Stimulated activated naive CD4-positive, alpha-beta T cell (primary cell): ENCODE measurements around the gene SMPD2.
A peak's percentile ranks its signal among the peaks of the same experiment; 100 is the strongest.

ENCODE experiments used
- DNase-seq, 6 experiments: peaks; one replicate each; lab custom pipeline; 2025; lab: John Stamatoyannopoulos, UW

SMPD2 gene

GRCh38 chr6:109440331-109441068 lies at the start of gene SMPD2, which contains the start of gene PPIL6:
Gene SMPD2, plus strand, starts transcription at chr6:109440724. Its CDS starts 398 bp downstream, at chr6:109441122.
Gene PPIL6, minus strand, starts transcription at chr6:109440628. Its CDS starts 38 bp downstream, at chr6:109440590.
- DNase-seq = peak; percentile 61 to 77 (median 70)

DNA sequence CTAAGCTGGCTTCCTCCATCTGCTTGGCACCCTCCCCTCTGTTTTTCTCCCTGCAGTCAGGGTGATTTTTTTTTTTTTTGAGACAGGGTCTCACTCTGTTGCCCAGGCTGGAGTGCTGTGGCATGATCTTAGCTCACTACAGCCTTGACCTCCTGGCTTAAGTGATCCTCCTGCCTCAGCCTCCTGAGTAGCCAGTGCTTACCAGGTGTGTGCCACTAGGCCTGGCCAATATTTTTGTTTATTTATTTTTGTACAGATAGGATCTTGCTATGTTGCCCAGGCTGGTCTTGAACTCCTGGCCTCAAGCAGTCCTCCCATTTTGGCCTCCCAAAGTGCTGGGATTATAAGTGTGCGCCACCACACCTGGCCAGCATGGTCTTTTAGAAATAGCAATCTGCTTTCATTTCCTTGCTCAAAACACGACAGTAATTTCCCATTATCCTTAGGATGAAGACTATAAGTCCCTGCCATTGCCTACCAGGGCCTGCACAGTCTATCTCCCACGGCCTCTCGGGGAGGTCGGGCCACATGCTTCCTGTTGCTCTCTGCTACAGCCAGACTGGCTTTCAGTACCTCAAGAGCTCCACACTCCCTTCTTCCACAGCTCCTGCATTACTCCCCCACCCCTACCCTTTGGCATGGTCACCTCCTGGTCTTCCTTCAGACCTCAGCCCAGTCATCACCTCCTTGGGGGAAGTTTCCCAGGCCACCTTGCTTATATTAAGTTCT lies 47.2 kb upstream of the SMPD2 start:
- no peak for DNase-seq

DNA sequence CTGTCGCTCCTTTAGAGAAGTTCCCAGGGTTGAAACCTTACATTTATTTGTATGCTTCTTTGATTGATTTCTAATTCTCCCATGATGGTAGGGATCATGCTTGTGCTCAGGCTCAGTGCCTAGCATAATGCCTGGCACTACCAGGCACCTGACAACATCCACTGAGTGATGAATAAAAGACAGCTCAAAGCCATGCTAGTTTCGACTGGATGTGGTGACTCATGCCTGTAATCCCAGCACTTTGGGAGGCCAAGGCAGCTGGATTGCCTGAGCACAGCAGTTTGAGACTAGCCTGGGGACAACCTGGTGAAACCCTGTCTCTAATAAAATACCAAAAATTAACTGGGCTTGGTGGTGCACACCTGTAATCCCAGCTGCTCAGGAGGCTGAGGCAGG lies 46.6 kb upstream of the SMPD2 start:
- no peak for DNase-seq

DNA sequence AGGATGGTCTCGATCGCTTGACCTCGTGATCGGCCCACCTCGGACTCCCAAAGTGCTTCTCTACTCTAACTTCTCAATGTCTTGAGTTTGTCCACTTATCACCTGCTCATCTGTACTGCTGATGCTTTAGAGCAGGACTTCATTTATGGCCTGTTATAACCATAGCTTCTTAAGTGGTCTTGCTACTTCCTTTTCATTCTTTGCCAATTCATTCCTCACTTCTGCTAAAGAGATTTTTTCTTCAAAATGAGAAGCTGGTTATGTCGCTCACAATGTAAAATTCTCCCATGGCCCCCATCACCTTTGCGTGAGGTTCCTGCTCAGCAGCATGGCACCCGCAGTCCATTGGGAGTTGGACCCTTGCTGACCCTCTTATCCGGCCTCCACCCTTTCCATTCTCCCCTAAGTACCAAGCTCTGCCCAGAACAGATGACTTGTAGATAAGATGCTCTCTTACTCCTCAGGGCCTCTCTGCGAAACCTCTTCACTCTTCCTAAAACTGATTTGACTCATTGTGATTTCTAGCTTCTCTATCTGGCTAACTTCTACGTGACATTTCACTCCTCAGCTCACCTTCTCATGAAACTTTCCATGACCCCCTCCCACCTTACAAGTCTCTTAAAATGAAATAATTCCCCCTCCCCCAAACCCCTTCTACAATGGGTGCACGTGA lies 44.3 kb upstream of the SMPD2 start:
- no peak for DNase-seq

DNA sequence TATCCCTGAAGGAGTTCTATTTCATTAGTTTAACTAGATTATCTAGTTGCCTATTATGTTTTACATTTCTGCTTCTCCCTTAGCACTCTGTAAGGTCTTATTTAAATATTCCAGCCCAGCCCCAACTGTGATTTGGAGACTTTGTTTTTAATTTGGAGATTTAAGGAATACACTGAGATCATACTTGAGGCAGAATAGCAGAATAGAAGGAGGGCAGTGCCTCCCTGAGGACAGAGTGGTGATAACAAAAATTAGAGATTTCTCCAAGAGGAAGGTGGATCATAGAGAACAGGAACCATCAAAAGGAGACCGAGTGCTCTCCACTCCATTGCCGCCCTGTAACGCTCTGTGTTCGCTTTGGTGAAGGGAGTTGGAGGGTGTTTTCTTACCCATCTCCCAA lies 43.5 kb upstream of the SMPD2 start:
- DNase-seq = no peak

DNA sequence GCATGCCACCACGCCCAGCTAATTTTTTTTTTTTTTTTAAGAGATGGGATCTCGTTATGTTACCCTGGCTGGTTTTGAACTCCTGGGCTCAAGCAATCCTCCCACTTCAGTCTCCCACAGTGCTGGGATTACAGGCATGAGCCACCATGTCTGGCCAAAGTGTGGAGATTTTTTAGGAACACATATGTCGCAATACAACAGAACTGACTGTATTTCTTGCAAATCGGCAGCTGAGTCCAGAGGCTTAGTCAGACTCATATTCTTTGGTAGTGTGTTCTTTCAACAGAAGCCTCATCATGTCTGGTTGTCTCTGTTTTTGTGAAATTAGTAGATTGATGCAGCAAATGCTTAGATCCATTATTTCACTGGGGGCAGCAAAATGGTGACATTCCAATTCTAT lies 34.3 kb upstream of the SMPD2 start:
- no peak for DNase-seq

DNA sequence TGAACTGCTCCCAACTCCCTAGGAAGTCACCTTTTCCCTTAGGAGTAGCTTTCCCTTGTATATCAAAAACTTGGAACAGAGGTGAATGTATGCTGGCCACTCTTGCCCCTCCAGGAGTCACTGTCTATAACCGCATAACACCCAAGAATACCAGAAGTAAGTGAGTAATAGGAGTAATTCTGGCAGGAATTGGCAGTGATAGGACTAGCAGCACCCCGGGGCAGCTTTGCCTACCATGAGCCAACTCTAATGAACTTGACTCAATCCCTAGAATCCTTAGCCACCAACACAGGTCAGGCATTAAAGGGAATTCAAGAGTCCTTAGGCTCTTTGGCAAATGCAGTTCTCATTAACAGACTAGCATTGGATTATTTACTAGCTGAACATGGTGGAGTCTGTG lies 29.5 kb upstream of the SMPD2 start:
- DNase-seq = no peak

DNA sequence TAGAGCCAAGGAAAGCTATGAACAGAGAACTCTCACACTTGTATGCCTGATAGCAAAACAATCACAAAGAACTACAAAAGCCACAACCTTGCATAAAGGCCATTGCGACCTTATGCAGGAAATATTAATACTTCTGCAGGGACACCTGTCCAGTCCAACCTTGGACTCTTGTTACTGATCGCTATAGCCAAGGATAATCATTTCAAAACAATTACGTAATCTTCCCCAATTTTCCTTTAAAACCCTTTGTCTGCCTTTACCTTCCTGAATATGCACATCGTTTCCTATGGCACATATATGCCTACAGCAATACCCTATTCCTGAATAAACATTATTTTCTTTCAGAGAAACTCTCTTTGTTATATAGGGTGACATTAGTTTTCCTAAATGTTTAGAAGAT lies 22.9 kb upstream of the SMPD2 start:
- DNase-seq = no peak

- DNase-seq = no peak
Measured at GRCh38 chr6:109420751-109421150, 19.8 kb upstream of the SMPD2 start.

DNA sequence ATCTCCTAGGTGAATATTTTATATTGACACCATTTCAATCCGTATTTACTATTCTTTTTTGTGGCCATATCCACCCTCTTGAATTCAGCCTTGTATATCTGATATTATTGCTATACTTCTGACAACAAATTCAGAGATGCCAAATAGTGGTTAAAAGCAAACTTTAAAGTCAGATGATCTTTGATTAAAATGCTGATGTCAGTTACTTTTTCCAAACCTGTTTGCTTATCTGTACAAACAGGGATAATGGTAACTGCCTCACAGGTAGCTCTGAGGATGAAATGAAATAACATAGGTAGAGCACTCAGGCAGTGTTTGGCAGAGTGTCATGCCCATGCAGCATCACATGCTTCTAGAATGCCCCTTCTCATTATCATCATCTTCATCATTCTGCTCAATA lies 19.3 kb upstream of the SMPD2 start:
- no peak for DNase-seq

GRCh38 chr6:109424946-109425345 lies 15.6 kb upstream of the SMPD2 start:
- no peak for DNase-seq

- no peak for DNase-seq
Measured at GRCh38 chr6:109428889-109429477, 11.5 kb upstream of the SMPD2 start.

GRCh38 chr6:109429496-109429895 lies 11.0 kb upstream of the SMPD2 start:
- no peak for DNase-seq

GRCh38 chr6:109434456-109434855 lies 6.1 kb upstream of the SMPD2 start:
- no peak for DNase-seq

DNA sequence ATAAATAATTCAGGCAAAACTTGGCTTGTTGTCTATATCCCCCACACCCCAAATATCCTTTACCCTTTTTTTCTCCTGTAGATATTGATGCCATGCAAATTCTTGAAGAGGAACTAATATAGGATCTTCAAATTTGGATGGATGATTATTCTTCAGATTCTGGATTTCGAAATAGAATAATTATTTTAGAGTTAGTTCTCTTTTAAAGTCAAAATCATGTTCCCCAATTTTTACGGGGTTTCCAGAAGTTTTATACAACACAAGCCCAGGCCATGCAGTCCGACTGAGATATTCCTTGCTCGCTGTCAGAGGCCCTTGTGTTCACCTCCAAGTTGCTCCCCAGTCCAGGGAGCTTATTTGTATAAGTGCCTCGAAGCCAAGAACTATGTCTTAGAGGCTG lies 4.5 kb upstream of the SMPD2 start:
- no peak for DNase-seq

DNA sequence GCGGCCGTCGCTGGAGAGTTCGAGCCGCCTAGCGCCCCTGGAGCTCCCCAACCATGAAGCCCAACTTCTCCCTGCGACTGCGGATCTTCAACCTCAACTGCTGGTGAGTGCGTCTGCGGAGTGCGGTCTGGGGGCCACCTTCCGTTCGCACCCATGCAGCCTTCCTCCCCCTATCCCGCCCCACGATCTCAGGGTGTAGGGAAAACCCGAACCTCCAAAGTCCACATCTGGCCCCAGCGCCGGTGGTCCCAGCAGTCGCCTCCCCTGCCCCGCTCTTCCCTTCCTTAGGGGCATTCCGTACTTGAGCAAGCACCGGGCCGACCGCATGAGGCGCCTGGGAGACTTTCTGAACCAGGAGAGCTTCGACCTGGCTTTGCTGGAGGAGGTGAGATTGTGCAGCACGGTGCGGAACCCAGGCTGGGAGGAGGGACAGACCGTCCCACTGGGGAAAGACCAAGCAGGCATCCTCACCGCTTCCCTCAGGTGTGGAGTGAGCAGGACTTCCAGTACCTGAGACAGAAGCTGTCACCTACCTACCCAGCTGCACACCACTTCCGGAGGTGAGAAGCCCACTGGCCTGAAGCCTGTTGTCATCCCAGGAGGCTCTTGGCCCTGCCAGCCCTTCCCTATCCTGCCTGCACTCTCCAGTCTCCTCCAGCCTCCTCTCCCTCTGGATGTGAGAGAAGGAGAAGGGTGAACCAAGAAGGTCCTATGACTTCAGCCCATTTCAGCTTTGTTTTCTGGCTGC lies 719 bp downstream of the SMPD2 start:
- peak; percentile 40 to 73 (median 48) for DNase-seq

DNA sequence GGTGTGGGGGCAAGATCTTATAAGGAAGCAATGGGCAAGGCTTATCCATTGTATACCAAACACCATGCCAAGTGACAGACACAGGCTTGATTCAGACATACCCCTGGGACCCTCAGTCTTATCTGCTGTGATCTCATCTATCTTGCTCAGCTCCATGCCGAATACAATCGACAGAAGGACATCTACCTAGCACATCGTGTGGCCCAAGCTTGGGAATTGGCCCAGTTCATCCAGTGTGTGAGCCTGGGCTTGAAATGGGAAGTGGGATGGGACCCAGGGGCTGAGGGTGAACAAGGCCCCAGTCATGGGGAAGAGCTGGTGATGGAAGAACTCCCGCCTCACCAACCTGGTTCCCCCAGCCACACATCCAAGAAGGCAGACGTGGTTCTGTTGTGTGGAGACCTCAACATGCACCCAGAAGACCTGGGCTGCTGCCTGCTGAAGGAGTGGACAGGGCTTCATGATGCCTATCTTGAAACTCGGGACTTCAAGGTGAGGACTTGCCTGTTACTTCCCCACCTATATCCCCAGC lies 1.9 kb downstream of the SMPD2 start:
- DNase-seq = no peak

DNA sequence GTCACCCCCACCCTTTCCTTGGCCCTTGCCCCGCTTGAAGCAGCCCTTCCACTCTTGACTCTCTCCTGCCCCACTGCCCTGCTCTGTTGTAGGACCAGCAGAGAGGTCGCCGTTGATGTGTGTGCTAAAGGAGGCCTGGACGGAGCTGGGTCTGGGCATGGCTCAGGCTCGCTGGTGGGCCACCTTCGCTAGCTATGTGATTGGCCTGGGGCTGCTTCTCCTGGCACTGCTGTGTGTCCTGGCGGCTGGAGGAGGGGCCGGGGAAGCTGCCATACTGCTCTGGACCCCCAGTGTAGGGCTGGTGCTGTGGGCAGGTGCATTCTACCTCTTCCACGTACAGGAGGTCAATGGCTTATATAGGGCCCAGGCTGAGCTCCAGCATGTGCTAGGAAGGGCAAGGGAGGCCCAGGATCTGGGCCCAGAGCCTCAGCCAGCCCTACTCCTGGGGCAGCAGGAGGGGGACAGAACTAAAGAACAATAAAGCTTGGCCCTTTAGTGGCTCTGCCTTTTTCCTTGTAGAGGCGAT lies 3.0 kb downstream of the SMPD2 start:
- no peak for DNase-seq

DNA sequence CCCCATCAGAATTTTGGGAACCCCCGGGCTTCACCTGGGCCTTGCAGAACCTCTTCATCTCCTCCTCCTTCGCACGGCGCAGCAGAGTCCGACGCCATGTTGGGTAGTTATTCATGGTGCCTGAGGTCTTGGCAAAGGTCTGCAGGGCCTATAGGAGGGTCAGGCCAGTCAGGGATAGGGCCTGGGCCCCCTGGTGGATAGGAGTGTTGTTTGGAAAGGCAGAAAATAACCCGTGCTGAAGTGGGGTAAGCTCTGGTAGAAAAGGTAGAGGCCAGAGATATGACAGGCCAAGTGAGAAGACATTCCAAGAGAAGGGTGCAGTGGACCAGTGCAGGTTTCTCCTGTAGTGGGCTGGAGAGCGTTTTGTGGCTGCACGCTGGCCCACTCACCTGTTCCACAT lies 4.9 kb downstream of the SMPD2 start:
- DNase-seq = no peak

GRCh38 chr6:109446072-109446471 lies 5.5 kb downstream of the SMPD2 start:
- DNase-seq = no peak

DNA sequence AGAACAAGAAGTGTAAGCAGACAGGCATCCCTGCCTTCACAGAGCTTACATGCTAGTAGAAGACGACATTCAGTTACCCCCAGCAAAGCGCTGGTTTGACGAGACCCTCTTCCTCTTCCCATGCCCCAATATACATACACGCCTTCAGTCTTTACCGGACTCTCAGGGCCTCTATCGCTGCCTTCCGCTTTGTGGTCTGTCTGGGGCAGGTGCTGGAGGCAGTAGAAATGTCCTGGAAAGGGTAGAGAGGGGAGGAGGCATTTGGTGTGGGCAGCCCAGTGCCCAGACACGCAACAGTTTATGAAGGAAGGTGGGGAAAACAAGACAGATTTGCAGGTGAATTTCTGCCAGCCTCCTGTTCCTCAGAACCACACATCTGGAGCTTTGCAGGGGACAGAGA lies 6.0 kb downstream of the SMPD2 start:
- no peak for DNase-seq
